ENCODE results near the gene HIVEP3. TPM values are rescaled to one million over a fixed set of nuclear protein-coding genes. Genes with fewer than 3 reads are reported as not detected.
A peak's percentile ranks its signal among the peaks of the same experiment; 100 is the strongest.

Gene HIVEP3
- total and polyA plus RNA-seq, 4 donors, result 3.0 to 9.4 (median 7.8) TPM

GRCh38 chr1:41879617-41880016 is 39.1 kb downstream of the HIVEP3 start:
- Histone ChIP-seq H3K9me3 (ENCODE audit: control insufficient read depth, insufficient read depth, low read length) (no peaks in the 10 kb centered on the region), H3K36me3 (ENCODE audit: control insufficient read depth, insufficient read depth, low read length) (no peaks in the 10 kb centered on the region), H3K27me3 (ENCODE audit: control insufficient read depth, insufficient read depth, low read length) (no peaks in the 10 kb centered on the region), H3K27ac (ENCODE audit: low read depth, low read length) (no peak overlapping the region), H3K4me3 (ENCODE audit: low read depth, low read length) (no peak overlapping the region), H3K4me1 (ENCODE audit: control insufficient read depth, insufficient read depth, low read length) (peaks cover 17% of the 10 kb centered on the region)
- DNase-seq (ENCODE audit: low read depth in 4 of 6, low spot score in 6 of 6), result no peak

- Histone ChIP-seq H3K27ac (ENCODE audit: low read depth, low read length) (no peak overlapping the region), H3K4me1 (ENCODE audit: control insufficient read depth, insufficient read depth, low read length) (peaks cover 18% of the 10 kb centered on the region), H3K4me3 (ENCODE audit: low read depth, low read length) (no peak overlapping the region), H3K9me3 (ENCODE audit: control insufficient read depth, insufficient read depth, low read length) (no peaks in the 10 kb centered on the region), H3K27me3 (ENCODE audit: control insufficient read depth, insufficient read depth, low read length) (no peaks in the 10 kb centered on the region), H3K36me3 (ENCODE audit: control insufficient read depth, insufficient read depth, low read length) (no peaks in the 10 kb centered on the region)
- WGBS (ENCODE audit: insufficient coverage), result 96% methylated on average over 5 of the region's 5 CpGs
- DNase-seq (ENCODE audit: low read depth in 4 of 6, low spot score in 6 of 6), result no peak
Observed at GRCh38 chr1:41878911-41879310, 39.8 kb downstream of the HIVEP3 start.

GRCh38 chr1:41878495-41878894 is 40.2 kb downstream of the HIVEP3 start:
- WGBS (ENCODE audit: insufficient coverage), result no CpG with 5 or more reads among the region's 1 CpG
- DNase-seq (ENCODE audit: low read depth in 4 of 6, low spot score in 6 of 6), result no peak
- no peak overlapping the region for H3K4me3 ChIP-seq (ENCODE audit: low read depth, low read length)

GRCh38 chr1:41876576-41877445 is 41.9 kb downstream of the HIVEP3 start:
- WGBS (ENCODE audit: insufficient coverage), result 0% methylated on average over 1 of the region's 3 CpGs
- H3K36me3 ChIP-seq (ENCODE audit: control insufficient read depth, insufficient read depth, low read length), result no peaks in the 10 kb centered on the region
- no peak overlapping the region for H3K27ac ChIP-seq (ENCODE audit: low read depth, low read length)
- peak in 1 of 6 donors; percentile 50 for DNase-seq (ENCODE audit: low read depth in 4 of 6, low spot score in 6 of 6)
- H3K9me3 ChIP-seq (ENCODE audit: control insufficient read depth, insufficient read depth, low read length), result no peaks in the 10 kb centered on the region
- H3K4me1 ChIP-seq (ENCODE audit: control insufficient read depth, insufficient read depth, low read length), result peaks cover 15% of the 10 kb centered on the region
- H3K4me3 ChIP-seq (ENCODE audit: low read depth, low read length), result no peak overlapping the region
- no peaks in the 10 kb centered on the region for H3K27me3 ChIP-seq (ENCODE audit: control insufficient read depth, insufficient read depth, low read length)

More at GRCh38 chr1:41878495-41878894, 40.2 kb downstream of the HIVEP3 start:
- Histone ChIP-seq H3K27ac (ENCODE audit: low read depth, low read length) (no peak overlapping the region), H3K9me3 (ENCODE audit: control insufficient read depth, insufficient read depth, low read length) (no peaks in the 10 kb centered on the region), H3K4me1 (ENCODE audit: control insufficient read depth, insufficient read depth, low read length) (peaks cover 18% of the 10 kb centered on the region), H3K36me3 (ENCODE audit: control insufficient read depth, insufficient read depth, low read length) (no peaks in the 10 kb centered on the region), H3K27me3 (ENCODE audit: control insufficient read depth, insufficient read depth, low read length) (no peaks in the 10 kb centered on the region)

GRCh38 chr1:41875487-41875886 is 43.2 kb downstream of the HIVEP3 start:
- DNase-seq (ENCODE audit: low read depth in 4 of 6, low spot score in 6 of 6), result no peak
- Histone ChIP-seq H3K36me3 (ENCODE audit: control insufficient read depth, insufficient read depth, low read length) (no peaks in the 10 kb centered on the region), H3K4me3 (ENCODE audit: low read depth, low read length) (no peak overlapping the region), H3K9me3 (ENCODE audit: control insufficient read depth, insufficient read depth, low read length) (no peaks in the 10 kb centered on the region), H3K4me1 (ENCODE audit: control insufficient read depth, insufficient read depth, low read length) (peaks cover 15% of the 10 kb centered on the region), H3K27me3 (ENCODE audit: control insufficient read depth, insufficient read depth, low read length) (no peaks in the 10 kb centered on the region), H3K27ac (ENCODE audit: low read depth, low read length) (no peak overlapping the region)
- WGBS (ENCODE audit: insufficient coverage), result 75% methylated on average over 2 of the region's 3 CpGs

GRCh38 chr1:41874903-41875411 is 43.8 kb downstream of the HIVEP3 start:
- peak in 1 of 6 donors; percentile 53 for DNase-seq (ENCODE audit: low read depth in 4 of 6, low spot score in 6 of 6)
- H3K4me1 ChIP-seq (ENCODE audit: control insufficient read depth, insufficient read depth, low read length), result peaks cover 15% of the 10 kb centered on the region
- no peaks in the 10 kb centered on the region for H3K36me3 ChIP-seq (ENCODE audit: control insufficient read depth, insufficient read depth, low read length)
- 72% methylated on average over 6 of the region's 7 CpGs for WGBS (ENCODE audit: insufficient coverage)
- H3K27ac ChIP-seq (ENCODE audit: low read depth, low read length), result no peak overlapping the region
- H3K27me3 ChIP-seq (ENCODE audit: control insufficient read depth, insufficient read depth, low read length), result no peaks in the 10 kb centered on the region
- no peak overlapping the region for H3K4me3 ChIP-seq (ENCODE audit: low read depth, low read length)
- no peaks in the 10 kb centered on the region for H3K9me3 ChIP-seq (ENCODE audit: control insufficient read depth, insufficient read depth, low read length)

- H3K27ac ChIP-seq (ENCODE audit: low read depth, low read length), result no peak overlapping the region
- no peaks in the 10 kb centered on the region for H3K9me3 ChIP-seq (ENCODE audit: control insufficient read depth, insufficient read depth, low read length)
- 48% methylated on average over 2 of the region's 6 CpGs for WGBS (ENCODE audit: insufficient coverage)
- no peaks in the 10 kb centered on the region for H3K27me3 ChIP-seq (ENCODE audit: control insufficient read depth, insufficient read depth, low read length)
- H3K36me3 ChIP-seq (ENCODE audit: control insufficient read depth, insufficient read depth, low read length), result no peaks in the 10 kb centered on the region
- H3K4me3 ChIP-seq (ENCODE audit: low read depth, low read length), result no peak overlapping the region
- peaks cover 15% of the 10 kb centered on the region for H3K4me1 ChIP-seq (ENCODE audit: control insufficient read depth, insufficient read depth, low read length)
- DNase-seq (ENCODE audit: low read depth in 4 of 6, low spot score in 6 of 6), result no peak
Observed at GRCh38 chr1:41874151-41874719, 44.5 kb downstream of the HIVEP3 start.

GRCh38 chr1:41872074-41872473 is 46.6 kb downstream of the HIVEP3 start:
- peaks cover 13% of the 10 kb centered on the region for H3K4me1 ChIP-seq (ENCODE audit: control insufficient read depth, insufficient read depth, low read length)
- no peak overlapping the region for H3K4me3 ChIP-seq (ENCODE audit: low read depth, low read length)
- 29% methylated on average over 1 of the region's 4 CpGs for WGBS (ENCODE audit: insufficient coverage)
- H3K9me3 ChIP-seq (ENCODE audit: control insufficient read depth, insufficient read depth, low read length), result no peaks in the 10 kb centered on the region
- H3K36me3 ChIP-seq (ENCODE audit: control insufficient read depth, insufficient read depth, low read length), result no peaks in the 10 kb centered on the region
- no peak overlapping the region for H3K27ac ChIP-seq (ENCODE audit: low read depth, low read length)
- DNase-seq (ENCODE audit: low read depth in 4 of 6, low spot score in 6 of 6), result no peak
- H3K27me3 ChIP-seq (ENCODE audit: control insufficient read depth, insufficient read depth, low read length), result no peaks in the 10 kb centered on the region

- H3K4me1 ChIP-seq (ENCODE audit: control insufficient read depth, insufficient read depth, low read length), result peaks cover 10% of the 10 kb centered on the region
- no peak for DNase-seq (ENCODE audit: low read depth in 4 of 6, low spot score in 6 of 6)
- no peaks in the 10 kb centered on the region for H3K27me3 ChIP-seq (ENCODE audit: control insufficient read depth, insufficient read depth, low read length)
- H3K4me3 ChIP-seq (ENCODE audit: low read depth, low read length), result no peak overlapping the region
- 75% methylated on average over 4 of the region's 7 CpGs for WGBS (ENCODE audit: insufficient coverage)
- H3K36me3 ChIP-seq (ENCODE audit: control insufficient read depth, insufficient read depth, low read length), result no peaks in the 10 kb centered on the region
- no peak overlapping the region for H3K27ac ChIP-seq (ENCODE audit: low read depth, low read length)
- H3K9me3 ChIP-seq (ENCODE audit: control insufficient read depth, insufficient read depth, low read length), result no peaks in the 10 kb centered on the region
Observed at GRCh38 chr1:41870076-41870562, 48.6 kb downstream of the HIVEP3 start.
